Endodermal cell (in vitro differentiated cells): Measurements from ENCODE around the gene TLE3. TPM values are rescaled to one million over a fixed set of nuclear protein-coding genes. Genes with fewer than 3 reads are reported as not detected.
A peak's percentile ranks its signal among the peaks of the same experiment; 100 is the strongest.

Source experiments
- DNase-seq: peaks from one replicate; pipeline ENCODE4 v3.0.0-alpha.2; 2017
- H3K27ac ChIP-seq: 2 replicates; pipeline ENCODE4 v1.5.1; 2013; ENCODE audit warnings: mild to moderate bottlenecking, low read depth, low read length, moderate library complexity
- H3K27me3 ChIP-seq: 2 replicates; pipeline ENCODE4 v1.6.1; 2013; ENCODE audit warnings: mild to moderate bottlenecking, low read length, moderate library complexity; ENCODE audit not compliant: insufficient read depth, control insufficient read depth, poor library complexity, severe bottlenecking
- H3K36me3 ChIP-seq: 2 replicates; pipeline ENCODE4 v1.7.0; 2013; ENCODE audit warnings: mild to moderate bottlenecking, low read length, moderate library complexity; ENCODE audit not compliant: control insufficient read depth, insufficient read depth
- H3K4me1 ChIP-seq: one replicate; pipeline ENCODE4 v1.7.0; 2013; ENCODE audit warnings: low read length; ENCODE audit not compliant: control insufficient read depth, insufficient read depth
- H3K4me3 ChIP-seq: 2 replicates; pipeline ENCODE4 v1.5.1; 2013; ENCODE audit warnings: mild to moderate bottlenecking, low read length, moderate library complexity
- H3K9ac ChIP-seq: 2 replicates; pipeline ENCODE4 v1.6.1; 2013; ENCODE audit warnings: mild to moderate bottlenecking, low read length, moderate library complexity; ENCODE audit not compliant: poor library complexity, severe bottlenecking; ENCODE audit errors: extremely low read depth
- H3K9me3 ChIP-seq: 2 replicates; pipeline ENCODE4 v1.6.1; 2013; ENCODE audit warnings: mild to moderate bottlenecking, low read length, moderate library complexity; ENCODE audit not compliant: control insufficient read depth
- H3K27ac Mint-ChIP-seq: 2 replicates; pipeline ENCODE4 v1.8.0; 2020; ENCODE audit warnings: mixed read lengths
- H3K27me3 Mint-ChIP-seq: 2 replicates; pipeline ENCODE4 v1.8.0; 2021; ENCODE audit warnings: mild to moderate bottlenecking, mixed read lengths; ENCODE audit not compliant: insufficient read depth
- H3K36me3 Mint-ChIP-seq: 2 replicates; pipeline ENCODE4 v1.8.0; 2020; ENCODE audit warnings: low read depth, mixed read lengths
- H3K4me1 Mint-ChIP-seq: 2 replicates; pipeline ENCODE4 v1.8.0; 2020; ENCODE audit warnings: mixed read lengths
- H3K4me3 Mint-ChIP-seq: 2 replicates; pipeline ENCODE4 v1.8.0; 2020; ENCODE audit warnings: mild to moderate bottlenecking, moderate library complexity, mixed read lengths
- H3K9me3 Mint-ChIP-seq: 2 replicates; pipeline ENCODE4 v1.8.0; 2020; ENCODE audit warnings: mild to moderate bottlenecking, mixed read lengths
- CTCF ChIP-seq: fragments of 200-600 bp; sonication (generic); conservative IDR thresholded peaks from 2 replicates; pipeline ENCODE4 v1.5.0; 2021; ENCODE audit warnings: antibody characterized with exemption, mild to moderate bottlenecking
- WGBS, 2 experiments: methylation state at CpG; one replicate each; pipeline versions ENCODE4 v1.1.5 to v1.1.7; 2013; ENCODE audit warnings: missing lambda C conversion rate in 2 of 2, mixed read lengths in 1 of 2; ENCODE audit not compliant: insufficient coverage in 1 of 2, insufficient read length in 1 of 2; 5-methylcytosine and 5-hydroxymethylcytosine counted together
- long read RNA-seq, 4 experiments: library from polyadenylated mRNA in 2 of 4; library from RNA in 1 of 4; library from capped mRNA in 1 of 4; stranded (forward) in 3 of 4; unstranded in 1 of 4; transcript quantifications; one replicate each; pipeline ENCODE4 v2.0.0, GENCODE V29; 2020 to 2021; ENCODE audit warnings: inconsistent platforms in 1 of 4
- polyA plus RNA-seq, 2 experiments: library from polyadenylated mRNA; stranded (reverse); fragments of 50-300 nt; gene quantifications; one replicate each; pipeline ENCODE4 v1.2.3, GENCODE V29; 2013
- total RNA-seq, 2 donors: library from RNA; stranded (reverse); fragmentation: NEBNext Ultra II Directional in 1 of 2; extraction: Animal tissue kit (Norgen Biotek cat#: 25700) in 1 of 2; gene quantifications; 2 replicates in 1 of 2; 3 replicates in 1 of 2; pipeline ENCODE4 v1.2.1, GENCODE V29; 2021

The TLE3 gene
- total RNA-seq, result 10 to 100 TPM; 66.5 to 81.1 TPM
- polyA plus RNA-seq (2013, experiment 1 of 2), result 51.9 TPM
- polyA plus RNA-seq (2013, experiment 2 of 2), result 48.9 TPM
- long read RNA-seq, experiment 1, partial matches to known transcripts, result 4 of 8 reads
- long read RNA-seq, experiment 1, other reads (novel, unspliced or antisense), result 4 of 8 reads
- long read RNA-seq, experiment 2, partial matches to known transcripts, result 24 of 68 reads
- long read RNA-seq, experiment 2, other reads (novel, unspliced or antisense), result 44 of 68 reads
- long read RNA-seq, experiment 3, partial matches to known transcripts, result 7 of 13 reads
- long read RNA-seq, experiment 3, other reads (novel, unspliced or antisense), result 6 of 13 reads
- long read RNA-seq, experiment 4, partial matches to known transcripts, result 1 of 1 reads
- long read RNA-seq, experiment 4, other reads (novel, unspliced or antisense), result 0 of 1 reads

GRCh38 chr15:70097321-70098152, at the start of gene TLE3:
Gene TLE3 (minus strand): TSS chr15:70097917. CDS start chr15:70096798, 1,119 bp downstream.
- Histone ChIP-seq H3K9me3 (no peaks in the 10 kb centered on the region), H3K36me3 (peaks cover 6% of the 10 kb centered on the region), H3K4me1 (peaks cover 17% of the 10 kb centered on the region), H3K4me3 (peak within 1 kb of the TSS; percentile 81), H3K9ac (peak within 1 kb of the TSS; percentile 94), H3K27me3 (peaks cover 5% of the 10 kb centered on the region), H3K27ac (peak within 1 kb of the TSS; percentile 96)
- Mint-ChIP-seq H3K27ac (peak within 1 kb of the TSS; percentile 99), H3K4me3 (peak within 1 kb of the TSS; percentile 97), H3K27me3 (peaks cover 4% of the 10 kb centered on the region), H3K4me1 (peaks cover 35% of the 10 kb centered on the region), H3K36me3 (peaks cover 4% of the 10 kb centered on the region), H3K9me3 (no peaks in the 10 kb centered on the region)
- TF ChIP-seq CTCF, result peak; percentile 62
- 0% methylated on average over 41 to 76 of the region's 77 CpGs for WGBS, 2 experiments
- peak; percentile 99 for DNase-seq

- Histone ChIP-seq H3K27ac (no peak overlapping the region), H3K27me3 (peaks cover 74% of the 10 kb centered on the region), H3K9ac (no peak overlapping the region), H3K9me3 (no peaks in the 10 kb centered on the region), H3K4me1 (peaks cover 8% of the 10 kb centered on the region), H3K36me3 (no peaks in the 10 kb centered on the region), H3K4me3 (no peak overlapping the region)
- Mint-ChIP-seq H3K9me3 (no peaks in the 10 kb centered on the region), H3K27me3 (peaks cover 75% of the 10 kb centered on the region), H3K4me3 (no peak overlapping the region), H3K36me3 (no peaks in the 10 kb centered on the region), H3K27ac (no peak overlapping the region), H3K4me1 (peaks cover 45% of the 10 kb centered on the region)
- 86 to 90% methylated on average over 3 to 8 of the region's 8 CpGs for WGBS, 2 experiments
- DNase-seq, result no peak
- TF ChIP-seq CTCF, result no peak
Observed at GRCh38 chr15:70147178-70147760, 49.6 kb upstream of the TLE3 start.

- no peak overlapping the region for H3K4me3 Mint-ChIP-seq
- Histone ChIP-seq H3K4me3 (no peak overlapping the region), H3K27me3 (peaks cover 76% of the 10 kb centered on the region), H3K9me3 (no peaks in the 10 kb centered on the region), H3K9ac (no peak overlapping the region), H3K36me3 (no peaks in the 10 kb centered on the region), H3K27ac (no peak overlapping the region), H3K4me1 (peaks cover 5% of the 10 kb centered on the region)
- TF ChIP-seq CTCF, result no peak
- no peaks in the 10 kb centered on the region for H3K36me3 Mint-ChIP-seq
- H3K4me1 Mint-ChIP-seq, result peaks cover 40% of the 10 kb centered on the region
- WGBS, 2 experiments, result 85 to 90% methylated on average over 3 to 5 of the region's 5 CpGs
- H3K27ac Mint-ChIP-seq, result no peak overlapping the region
- H3K9me3 Mint-ChIP-seq, result no peaks in the 10 kb centered on the region
- H3K27me3 Mint-ChIP-seq, result peaks cover 75% of the 10 kb centered on the region
- no peak for DNase-seq
Observed at GRCh38 chr15:70146771-70147170, 49.1 kb upstream of the TLE3 start.
